Inflammatory macrophage treated with lipopolysaccharide for 1 hour (primary cell): ENCODE results near the gene CDH11.

Experiments
- DNase-seq, 2 donors: peaks; one replicate each; pipeline ENCODE4 v3.0.0-alpha.2; 2020 to 2022

CDH11 gene

GRCh38 chr16:64973171-64973570 lies 148.7 kb downstream of the CDH11 start:
- DNase-seq: no peak

- no peak for DNase-seq
Observed at GRCh38 chr16:64971171-64971570, 150.7 kb downstream of the CDH11 start.

- no peak for DNase-seq
Observed at GRCh38 chr16:64969221-64969620, 152.6 kb downstream of the CDH11 start.

- no peak for DNase-seq
Observed at GRCh38 chr16:64968539-64968938, 153.3 kb downstream of the CDH11 start.

DNA sequence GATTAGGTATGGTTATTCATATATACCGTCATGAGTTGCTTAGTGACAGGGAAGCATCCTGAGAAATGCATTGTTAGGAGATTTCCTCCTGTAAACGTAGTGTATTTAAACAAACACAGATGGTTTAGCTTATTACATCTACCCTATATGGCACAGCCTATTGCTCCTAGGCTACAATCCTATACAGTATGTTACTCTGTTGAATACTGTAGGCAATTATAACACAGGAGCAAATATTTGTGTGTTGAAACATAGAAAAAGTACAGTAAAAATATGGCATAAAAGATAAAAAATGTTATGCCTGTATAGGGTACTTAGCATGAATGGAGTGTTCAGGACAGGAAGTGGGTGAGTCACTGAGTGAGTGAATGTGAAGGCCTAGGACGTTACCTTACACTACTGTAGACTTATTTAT lies 157.7 kb downstream of the CDH11 start:
- no peak for DNase-seq

DNA sequence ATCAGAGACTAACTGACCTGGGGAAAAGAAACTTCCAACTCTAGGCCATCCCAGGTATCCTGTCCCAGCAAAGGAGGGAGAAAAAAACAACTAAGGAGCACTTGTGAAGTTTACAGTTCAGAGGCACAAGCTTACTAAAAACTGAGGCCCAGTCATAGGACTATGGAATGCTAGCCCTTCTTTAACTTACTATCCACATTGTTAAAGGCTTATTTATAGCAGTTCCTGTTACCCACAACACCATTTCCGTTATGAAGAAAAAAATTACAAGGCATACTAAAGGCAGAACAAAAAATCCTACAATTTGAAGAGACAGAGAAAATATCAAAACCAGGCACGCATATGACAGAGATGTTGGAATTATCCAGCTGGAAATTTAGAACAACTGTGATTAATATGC lies 159.1 kb downstream of the CDH11 start:
- no peak for DNase-seq

DNA sequence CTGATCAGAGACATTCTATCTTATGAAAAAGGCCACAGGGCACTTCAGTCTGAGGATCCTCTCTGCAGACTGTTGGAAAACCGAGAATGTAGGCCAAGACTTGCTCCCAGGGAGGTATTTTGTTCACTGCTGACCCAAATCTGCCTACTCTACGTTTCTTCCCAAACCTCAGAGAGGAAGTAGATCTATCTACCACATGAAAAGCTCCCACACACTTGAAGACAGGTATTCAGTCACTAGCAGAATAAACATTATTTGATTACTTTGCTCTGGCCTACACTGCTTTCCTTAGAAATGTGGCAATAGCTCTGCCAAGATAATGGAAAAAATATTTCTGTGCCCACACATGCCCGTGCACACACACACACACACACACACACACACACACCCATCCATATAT lies 164.6 kb downstream of the CDH11 start:
- DNase-seq: no peak

DNA sequence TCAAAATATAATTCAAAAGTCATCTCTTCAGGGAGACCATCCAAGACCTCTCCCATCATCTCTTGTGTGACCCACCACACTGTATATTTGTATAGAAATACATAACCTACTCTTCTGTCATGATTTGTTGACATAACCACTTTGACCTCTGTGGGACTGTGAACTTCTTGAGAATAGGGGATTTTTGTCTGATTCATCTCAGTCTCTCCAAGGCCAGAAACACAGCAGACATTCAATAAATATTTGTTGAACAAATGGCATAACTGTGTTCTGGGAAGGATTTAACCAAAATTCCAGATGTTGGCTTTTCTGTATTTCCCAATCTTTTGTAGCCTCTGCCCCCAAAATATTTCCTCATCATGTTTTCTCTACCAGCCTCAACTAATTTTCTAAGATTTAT lies 169.7 kb downstream of the CDH11 start:
- no peak for DNase-seq

GRCh38 chr16:64951193-64951592 lies 170.7 kb downstream of the CDH11 start:
- no peak for DNase-seq

- DNase-seq: no peak
Observed at GRCh38 chr16:64950731-64951130, 171.1 kb downstream of the CDH11 start.

GRCh38 chr16:64950262-64950661 lies 171.6 kb downstream of the CDH11 start:
- DNase-seq: no peak

DNA sequence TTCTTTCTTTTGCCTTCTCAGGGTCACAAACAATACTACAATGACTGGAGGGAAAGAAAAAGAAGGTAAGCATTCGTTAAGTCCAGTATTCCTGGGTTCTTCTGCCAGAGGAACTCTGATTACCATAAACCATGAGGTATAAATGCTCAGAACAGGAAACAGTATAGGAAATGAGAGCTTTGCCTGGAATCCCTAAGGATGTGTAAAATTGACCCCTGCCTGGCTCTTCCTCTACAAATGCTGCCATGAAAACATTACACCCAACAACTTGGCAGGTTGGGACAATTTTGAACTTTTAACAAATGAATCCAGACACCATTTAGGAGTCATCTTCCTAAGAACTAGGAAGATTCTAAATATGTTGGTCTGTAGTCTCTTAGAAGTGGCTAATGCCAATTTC lies 173.8 kb downstream of the CDH11 start:
- no peak for DNase-seq

DNA sequence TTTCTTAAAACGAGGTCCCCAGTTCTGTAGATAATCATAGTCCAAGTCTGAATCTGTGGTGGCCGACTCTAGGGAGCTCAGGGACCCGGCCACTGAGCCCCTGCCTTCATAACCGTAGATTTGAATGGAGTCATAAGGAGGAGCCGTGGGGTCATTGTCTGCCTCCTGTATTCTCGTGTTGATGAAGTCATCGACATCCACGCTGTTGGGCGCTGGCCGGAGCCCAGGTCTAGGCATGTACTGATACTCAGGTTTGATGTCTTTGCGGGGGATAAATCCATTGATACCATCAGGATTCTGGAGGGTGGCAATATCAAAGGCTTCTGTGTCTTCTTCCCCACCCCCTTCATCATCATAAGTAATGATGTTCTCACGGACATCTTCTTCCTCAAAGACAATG lies 174.2 kb downstream of the CDH11 start:
- no peak for DNase-seq

- no peak for DNase-seq
Observed at GRCh38 chr16:64933885-64934284, 188.0 kb downstream of the CDH11 start.

DNA sequence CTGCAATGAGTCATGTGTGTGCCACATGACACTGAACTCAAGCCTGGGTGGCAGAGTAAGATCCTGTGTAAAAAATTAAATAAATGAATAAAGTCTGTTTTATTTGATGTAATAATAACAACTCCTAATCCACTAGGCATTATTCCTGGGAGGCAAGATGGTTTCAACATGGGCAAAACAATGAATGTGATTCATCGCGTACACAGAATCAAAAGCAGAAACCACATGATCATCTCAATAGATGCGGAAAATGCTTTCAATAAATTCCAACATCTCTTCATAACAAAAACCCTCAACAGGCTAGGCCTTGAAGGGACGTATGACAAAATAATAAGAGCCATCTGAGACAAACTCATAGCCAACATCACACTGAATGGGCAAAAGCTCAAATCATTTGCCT lies 195.4 kb downstream of the CDH11 start:
- no peak for DNase-seq

- DNase-seq: no peak
Observed at GRCh38 chr16:64925166-64925565, 196.7 kb downstream of the CDH11 start.

DNA sequence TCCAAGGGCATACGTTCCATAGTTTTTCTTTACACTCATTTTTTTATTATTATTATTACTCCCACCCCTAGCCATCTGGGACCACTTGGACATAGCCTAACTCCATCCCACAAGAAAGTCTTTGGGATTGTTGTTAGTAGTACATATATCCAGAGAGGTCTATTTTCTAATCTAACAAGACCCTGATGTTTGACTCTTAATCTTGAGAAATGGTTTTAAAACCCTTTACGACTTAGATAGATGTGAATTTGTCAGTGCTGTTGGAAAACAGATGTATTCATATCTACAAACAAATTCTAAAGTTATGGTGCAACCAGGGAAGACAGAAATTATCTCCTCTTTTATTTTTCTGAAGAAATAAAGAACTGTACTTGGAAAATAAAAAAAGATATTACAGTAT lies 197.8 kb downstream of the CDH11 start:
- DNase-seq: no peak

DNA sequence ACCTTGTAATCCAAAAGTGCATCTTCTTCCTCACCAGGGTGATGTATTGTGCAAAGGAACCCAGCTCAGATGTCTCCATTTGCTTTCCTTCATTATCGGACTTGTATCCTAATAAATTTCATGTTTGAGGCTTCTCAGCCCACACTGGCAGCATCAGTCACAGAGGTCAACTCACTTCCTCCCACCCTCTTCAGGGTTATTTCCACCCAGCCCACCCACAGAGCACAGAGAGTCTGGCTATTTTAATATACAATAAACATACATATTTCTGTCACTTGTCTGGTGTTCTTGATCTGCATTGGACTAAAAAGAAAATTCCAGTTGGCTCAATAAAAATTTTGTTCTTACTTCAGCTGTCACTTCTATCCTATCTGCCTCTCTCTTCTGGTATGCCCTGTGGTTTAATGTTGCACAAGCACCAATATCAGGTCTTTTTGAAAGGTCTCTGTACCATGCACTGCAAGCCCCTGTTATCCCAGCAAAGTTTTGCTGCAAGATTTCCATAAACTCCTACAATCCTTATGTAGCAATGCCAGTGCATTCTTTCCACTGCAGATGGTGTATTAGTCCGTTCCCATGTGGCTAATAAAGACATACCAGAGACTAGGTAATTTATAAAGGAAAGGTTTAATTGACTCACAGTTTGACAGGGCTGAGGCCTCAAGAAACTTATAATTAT lies 201.8 kb downstream of the CDH11 start:
- DNase-seq: no peak

DNA sequence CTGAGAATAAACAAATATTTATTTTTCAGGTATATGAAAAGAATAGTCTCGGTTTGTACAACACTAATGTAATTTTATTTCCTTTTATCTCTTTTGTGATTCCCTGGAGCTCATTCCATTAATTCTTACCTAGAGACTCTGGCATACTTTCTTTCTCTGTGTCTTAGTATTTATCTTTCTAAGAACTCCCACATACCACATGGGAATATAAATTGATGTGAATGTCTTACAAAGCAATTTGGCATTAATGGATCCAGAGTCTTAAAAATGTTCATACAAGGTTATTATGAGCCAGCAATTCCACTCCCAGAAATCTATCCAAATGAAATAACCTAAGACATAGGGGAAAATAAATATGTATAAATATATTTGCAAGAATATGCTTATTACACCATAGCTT lies 202.7 kb downstream of the CDH11 start:
- DNase-seq: no peak

DNA sequence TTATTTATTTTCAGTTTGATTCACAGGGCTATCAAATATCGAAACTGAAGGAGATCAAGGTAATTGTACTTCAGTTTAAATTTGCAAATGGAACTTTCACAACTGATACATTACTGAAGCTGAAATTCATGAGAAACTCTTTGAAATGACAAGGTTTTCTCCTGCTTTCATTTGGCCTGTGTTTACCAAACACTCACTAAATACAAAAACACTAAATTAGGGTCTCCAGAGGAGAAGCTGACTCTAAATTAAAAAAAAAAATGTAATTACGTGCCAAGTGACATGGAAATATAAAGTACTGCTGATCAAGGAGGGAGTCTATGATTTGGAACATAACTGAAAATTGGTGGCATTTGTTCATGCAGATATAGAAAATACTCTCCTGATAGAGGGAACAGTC lies 205.8 kb downstream of the CDH11 start:
- no peak for DNase-seq

DNA sequence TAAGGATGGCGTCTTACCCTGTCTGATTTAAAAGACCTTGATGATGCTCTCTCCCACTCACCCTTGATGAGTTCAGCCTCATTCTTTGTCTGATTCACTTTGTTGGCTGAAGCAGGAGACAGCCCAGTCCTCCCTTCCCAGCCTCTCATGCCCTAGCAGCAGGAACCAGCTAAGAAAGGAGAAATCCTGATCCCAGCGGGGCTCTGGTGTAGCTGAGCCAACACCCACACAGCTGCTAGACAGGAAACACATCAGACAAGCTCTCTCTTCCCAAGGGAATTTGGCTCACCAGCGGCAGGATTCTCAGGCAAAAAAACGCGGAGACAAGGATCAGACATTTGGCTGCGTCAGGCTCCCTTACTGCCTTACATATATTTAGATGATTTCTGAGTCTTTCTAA lies 211.5 kb downstream of the CDH11 start:
- no peak for DNase-seq

GRCh38 chr16:64907844-64908243 lies 214.0 kb downstream of the CDH11 start:
- DNase-seq: no peak

- DNase-seq: no peak
Observed at GRCh38 chr16:64903770-64904169, 218.1 kb downstream of the CDH11 start.

DNA sequence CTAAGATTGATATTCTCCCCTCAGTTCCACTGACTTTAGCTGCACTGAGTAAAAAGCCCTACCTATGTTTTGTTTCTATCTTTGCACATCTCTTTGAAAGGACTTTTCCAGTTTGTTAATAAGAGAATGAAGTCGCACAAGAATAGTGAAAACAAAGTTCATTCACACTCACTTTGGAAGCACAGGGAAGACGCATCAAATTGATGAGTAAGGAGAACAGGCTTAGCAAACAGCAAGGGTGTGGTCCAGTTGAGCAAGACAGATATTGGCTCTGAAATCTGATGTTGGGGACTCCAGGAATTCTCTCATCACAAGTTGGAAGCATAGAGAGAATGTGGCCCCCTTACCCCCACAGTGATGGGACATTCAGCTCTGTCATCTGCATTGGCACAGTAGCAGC lies 221.3 kb downstream of the CDH11 start:
- DNase-seq: no peak

DNA sequence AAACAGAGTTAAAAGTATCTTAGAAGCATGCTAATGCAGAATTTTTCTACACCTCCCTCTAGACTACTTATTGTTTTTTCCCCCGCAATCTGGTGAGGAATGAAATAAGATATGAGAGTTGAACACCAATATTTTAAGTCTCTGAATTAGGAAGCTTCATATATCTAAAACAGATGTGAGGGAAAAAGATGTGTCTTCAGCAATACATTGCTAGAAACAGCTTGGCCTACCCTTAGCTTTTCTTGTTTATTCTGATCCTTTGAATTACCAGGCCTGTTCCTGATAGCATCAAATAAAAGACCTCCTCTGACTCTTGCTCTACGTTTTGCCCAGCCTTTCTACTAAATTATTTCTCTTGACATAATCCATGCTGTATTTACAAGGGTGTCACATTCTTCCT lies 221.8 kb downstream of the CDH11 start:
- no peak for DNase-seq

- no peak for DNase-seq
Observed at GRCh38 chr16:64898159-64898558, 223.7 kb downstream of the CDH11 start.
